NCI-H524 treated with DMSO at 0.1 percent for 48 hours (cell line): ENCODE measurements around the gene GAMT.
"Not testable (repeated sequence)": the region's sequence is repeated elsewhere in the genome, so short reads cannot be mapped to it uniquely, and the experiment has no call there.

Experiments
- DNase-seq: peaks from one replicate; lab custom pipeline; 2025; lab: John Stamatoyannopoulos, UW

Gene GAMT

GRCh38 chr19:1433119-1434039, 32.0 kb upstream of the GAMT start:
- DNase-seq: no peak

GRCh38 chr19:1432507-1432887, 31.2 kb upstream of the GAMT start:
- no peak for DNase-seq

- no peak for DNase-seq
Measured at GRCh38 chr19:1431759-1432506, 30.6 kb upstream of the GAMT start.

- DNase-seq: no peak
Measured at GRCh38 chr19:1430246-1430645, 28.9 kb upstream of the GAMT start.

GRCh38 chr19:1429750-1430149, 28.4 kb upstream of the GAMT start:
- no peak for DNase-seq

- no peak for DNase-seq
Measured at GRCh38 chr19:1428738-1429391, 27.5 kb upstream of the GAMT start.

- no peak for DNase-seq
Measured at GRCh38 chr19:1427221-1427920, 26.0 kb upstream of the GAMT start.

- DNase-seq: no peak
Measured at GRCh38 chr19:1426736-1427135, 25.4 kb upstream of the GAMT start.

GRCh38 chr19:1425902-1426301, 24.6 kb upstream of the GAMT start:
- no peak for DNase-seq

- no peak for DNase-seq
Measured at GRCh38 chr19:1425102-1425837, 23.9 kb upstream of the GAMT start.

GRCh38 chr19:1424192-1424955, 23.0 kb upstream of the GAMT start:
- DNase-seq: no peak

- DNase-seq: no peak
Measured at GRCh38 chr19:1423436-1424191, 22.3 kb upstream of the GAMT start.

GRCh38 chr19:1422943-1423342, 21.6 kb upstream of the GAMT start:
- no peak for DNase-seq

GRCh38 chr19:1422360-1422759, 21.0 kb upstream of the GAMT start:
- DNase-seq: no peak

GRCh38 chr19:1421958-1422305, 20.6 kb upstream of the GAMT start:
- no peak for DNase-seq

- DNase-seq: no peak
Measured at GRCh38 chr19:1421218-1421957, 20.0 kb upstream of the GAMT start.

GRCh38 chr19:1420590-1420989, 19.2 kb upstream of the GAMT start:
- DNase-seq: no peak

GRCh38 chr19:1420085-1420484, 18.7 kb upstream of the GAMT start:
- DNase-seq: not testable (repeated sequence)
